Cardiac fibroblast (primary cell): Measurements from ENCODE around the gene USH2A.

Experiments used
- DNase-seq, 2 donors: peaks; one replicate each; pipeline versions ENCODE4 v3.0.0 to v3.0.0-alpha.2; 2010; ENCODE audit warnings: low read depth in 2 of 2
- H3K4me3 ChIP-seq, 2 donors: replicated peaks in 1 of 2; 1 replicate in 1 of 2; 2 replicates in 1 of 2; pipeline ENCODE4 v1.5.1; 2011; ENCODE audit warnings: low read depth in 2 of 2, low read length in 2 of 2, mild to moderate bottlenecking in 2 of 2, moderate library complexity in 1 of 2
- CTCF ChIP-seq: IDR thresholded peaks from one replicate; pipeline ENCODE4 v1.5.1; 2011; ENCODE audit warnings: low read depth, mild to moderate bottlenecking, low read length, inconsistent platforms

The USH2A gene

GRCh38 chr1:216073793-216074595, 349.3 kb downstream of the USH2A start:
- no peak for DNase-seq

GRCh38 chr1:216071262-216071661, 352.0 kb downstream of the USH2A start:
- H3K4me3 ChIP-seq: no peak overlapping the region
- TF ChIP-seq CTCF: no peak
- no peak for DNase-seq

More at GRCh38 chr1:216073793-216074595, 349.3 kb downstream of the USH2A start:
- no peak overlapping the region for H3K4me3 ChIP-seq
- no peak for TF ChIP-seq CTCF

- DNase-seq: no peak
- no peak for TF ChIP-seq CTCF
- H3K4me3 ChIP-seq: no peak overlapping the region
Measured at GRCh38 chr1:216064643-216065042, 358.6 kb downstream of the USH2A start.

- DNase-seq: no peak
- no peak for TF ChIP-seq CTCF
- H3K4me3 ChIP-seq: no peak overlapping the region
Measured at GRCh38 chr1:216057947-216058346, 365.3 kb downstream of the USH2A start.

GRCh38 chr1:216057063-216057462, 366.2 kb downstream of the USH2A start:
- no peak overlapping the region for H3K4me3 ChIP-seq
- DNase-seq: no peak
- TF ChIP-seq CTCF: no peak

- no peak overlapping the region for H3K4me3 ChIP-seq
- TF ChIP-seq CTCF: no peak
- no peak for DNase-seq
Measured at GRCh38 chr1:216055004-216055403, 368.2 kb downstream of the USH2A start.

- no peak for DNase-seq
- no peak for TF ChIP-seq CTCF
- no peak overlapping the region for H3K4me3 ChIP-seq
Measured at GRCh38 chr1:216054600-216054999, 368.6 kb downstream of the USH2A start.
